GDM1 (cell line): ENCODE data around the gene CHST15.
A peak's percentile ranks its signal among the peaks of the same experiment; 100 is the strongest.

Experiments
- DNase-seq: peaks from one replicate; lab custom pipeline; 2025; lab: John Stamatoyannopoulos, UW

Gene CHST15

DNA sequence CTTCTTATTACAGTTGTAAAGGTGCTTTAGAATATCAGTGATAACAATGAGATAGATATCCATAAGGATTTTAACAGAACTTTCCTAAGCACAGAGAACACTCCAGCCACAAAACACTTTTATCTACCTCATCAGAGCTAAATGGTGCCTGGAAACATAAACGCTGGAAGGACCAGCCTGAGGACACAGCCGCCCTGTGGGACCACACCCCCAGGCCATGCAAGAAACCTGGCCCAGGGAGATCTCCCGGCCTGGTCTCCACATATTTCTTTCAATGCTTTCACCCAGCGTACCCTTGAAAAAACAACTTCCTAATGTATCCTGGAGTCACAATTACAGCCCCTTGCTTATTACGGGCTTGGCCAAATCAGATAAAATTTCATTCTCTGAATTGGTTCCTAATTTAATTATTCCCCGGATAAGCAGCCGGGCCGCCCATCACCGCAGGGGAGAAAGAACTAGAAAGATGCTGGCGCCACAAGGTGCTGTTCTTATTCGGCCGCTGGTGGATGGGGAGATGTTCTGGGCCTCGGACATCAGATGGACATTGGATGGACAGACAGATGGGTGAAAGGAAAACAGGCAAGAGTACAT, 11.8 kb downstream of the CHST15 start:
- DNase-seq = no peak

DNA sequence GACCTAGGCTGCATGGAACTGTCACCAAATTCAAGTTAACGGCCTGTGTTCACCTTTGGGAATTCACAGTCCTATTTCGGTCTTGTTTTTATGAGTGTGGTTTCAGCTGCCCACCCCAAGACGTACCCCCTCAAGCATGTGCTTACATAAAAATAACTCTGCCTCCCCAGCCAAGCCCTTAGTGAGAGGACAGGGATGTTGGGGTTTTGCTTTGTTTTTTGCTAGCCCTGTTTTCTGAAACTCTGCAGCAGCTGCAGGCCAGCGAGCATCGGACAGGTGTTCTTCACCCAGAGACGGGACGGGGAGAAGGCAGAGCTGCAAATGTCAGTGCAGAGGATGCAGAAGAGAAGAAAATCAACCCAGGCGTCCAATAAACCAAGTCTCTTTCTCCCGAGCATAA, 13.5 kb downstream of the CHST15 start:
- DNase-seq = no peak

DNA sequence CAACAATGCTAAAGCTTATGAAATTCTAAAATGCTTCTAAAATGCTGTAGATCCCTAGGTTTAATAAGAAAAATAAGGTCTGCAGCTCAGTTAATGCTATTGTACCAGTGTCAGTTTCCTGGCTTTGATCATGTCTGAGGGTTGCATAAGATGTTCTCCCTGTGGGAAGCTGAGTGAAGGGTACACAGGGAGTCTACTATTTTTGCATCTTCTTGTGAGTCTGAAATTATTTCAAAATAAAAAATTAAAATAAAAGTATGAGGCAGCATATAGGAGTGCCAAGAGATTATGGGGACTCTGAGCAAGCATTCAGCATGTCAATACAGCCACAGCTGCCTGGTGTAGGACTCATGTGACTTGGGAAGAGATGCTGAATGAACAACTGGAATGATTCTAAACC, 14.7 kb downstream of the CHST15 start:
- no peak for DNase-seq

DNA sequence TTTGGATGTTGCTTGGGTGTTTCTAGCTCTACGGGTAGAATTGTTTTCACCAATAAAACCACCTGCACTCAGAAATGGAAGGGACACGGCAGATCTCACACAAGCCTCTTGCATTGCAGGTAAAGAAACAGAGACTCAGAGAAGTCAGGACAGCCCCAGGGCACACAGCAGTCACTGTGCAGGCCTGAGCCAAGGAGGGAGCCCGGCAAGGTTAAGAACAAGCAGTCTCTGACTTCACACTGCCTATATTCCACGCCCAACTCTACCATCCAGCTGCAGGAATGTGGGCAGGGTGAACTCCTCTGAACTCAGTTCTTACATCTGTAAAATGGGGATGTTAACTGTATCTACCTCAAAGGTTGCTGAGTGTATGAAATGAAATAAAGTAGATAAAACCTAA, 15.4 kb downstream of the CHST15 start:
- no peak for DNase-seq

DNA sequence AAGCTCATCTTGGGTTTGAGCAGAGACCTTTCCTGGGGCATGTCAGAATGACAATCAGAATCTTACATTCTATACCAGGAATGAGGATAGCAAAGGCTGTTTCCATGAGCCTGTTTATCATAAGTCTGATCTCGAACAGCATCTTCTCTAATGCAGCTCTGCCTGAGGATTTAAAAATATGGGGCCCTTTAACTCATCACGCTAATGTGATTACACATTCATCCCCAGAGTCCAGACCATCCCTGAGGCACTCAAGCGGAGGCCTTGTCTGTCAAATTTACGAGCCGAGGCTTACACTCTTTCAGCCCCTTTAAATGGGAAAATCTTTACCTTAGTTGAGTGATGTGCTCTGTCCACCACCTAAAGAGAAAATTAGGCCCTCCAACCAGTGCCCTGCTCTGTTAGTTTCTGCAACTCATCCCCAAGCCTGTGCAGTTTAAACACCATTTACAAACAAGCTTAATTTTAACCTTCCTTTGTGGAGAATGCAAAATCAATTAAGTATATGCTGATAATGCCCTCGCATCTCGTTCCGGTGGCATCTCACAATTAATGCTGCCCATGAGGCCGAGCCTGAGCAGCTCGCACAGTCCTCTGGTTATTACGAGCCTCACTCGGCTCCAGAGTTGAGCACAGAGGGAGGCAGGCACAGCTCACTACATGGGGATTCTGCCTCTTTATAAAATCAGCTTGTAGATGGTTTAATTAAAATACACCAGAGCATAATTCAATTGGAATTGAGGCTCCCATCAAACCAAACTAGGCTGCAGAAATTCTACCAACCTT, 16.0 kb downstream of the CHST15 start:
- no peak for DNase-seq

DNA sequence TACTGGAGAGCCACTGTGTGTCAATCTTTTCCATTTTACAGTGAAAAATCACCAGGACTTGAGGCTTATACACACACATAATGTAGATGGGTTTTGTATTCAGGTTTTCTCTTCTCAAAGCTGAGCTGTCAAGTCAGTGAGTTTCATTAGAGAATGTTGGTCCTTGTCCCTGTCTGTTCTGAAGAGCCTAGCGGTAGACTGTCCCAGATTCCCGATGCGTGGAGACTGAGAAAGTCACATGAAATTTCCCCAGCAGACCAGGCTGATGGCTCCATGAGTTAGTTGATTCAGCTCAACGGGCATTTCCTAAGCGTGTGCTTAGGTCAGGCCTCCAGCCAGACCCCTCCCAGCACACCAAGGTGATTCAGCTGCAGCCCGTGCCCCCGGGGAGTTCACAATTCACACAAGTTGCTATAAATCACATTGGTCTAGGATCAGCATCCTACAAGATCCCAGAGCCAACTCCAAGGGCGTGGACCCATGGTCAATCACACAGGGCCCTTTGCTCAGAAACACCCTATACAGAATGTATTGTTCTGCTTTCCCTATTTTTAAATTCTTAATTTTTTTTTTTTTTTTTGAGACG, 17.2 kb downstream of the CHST15 start:
- no peak for DNase-seq

DNA sequence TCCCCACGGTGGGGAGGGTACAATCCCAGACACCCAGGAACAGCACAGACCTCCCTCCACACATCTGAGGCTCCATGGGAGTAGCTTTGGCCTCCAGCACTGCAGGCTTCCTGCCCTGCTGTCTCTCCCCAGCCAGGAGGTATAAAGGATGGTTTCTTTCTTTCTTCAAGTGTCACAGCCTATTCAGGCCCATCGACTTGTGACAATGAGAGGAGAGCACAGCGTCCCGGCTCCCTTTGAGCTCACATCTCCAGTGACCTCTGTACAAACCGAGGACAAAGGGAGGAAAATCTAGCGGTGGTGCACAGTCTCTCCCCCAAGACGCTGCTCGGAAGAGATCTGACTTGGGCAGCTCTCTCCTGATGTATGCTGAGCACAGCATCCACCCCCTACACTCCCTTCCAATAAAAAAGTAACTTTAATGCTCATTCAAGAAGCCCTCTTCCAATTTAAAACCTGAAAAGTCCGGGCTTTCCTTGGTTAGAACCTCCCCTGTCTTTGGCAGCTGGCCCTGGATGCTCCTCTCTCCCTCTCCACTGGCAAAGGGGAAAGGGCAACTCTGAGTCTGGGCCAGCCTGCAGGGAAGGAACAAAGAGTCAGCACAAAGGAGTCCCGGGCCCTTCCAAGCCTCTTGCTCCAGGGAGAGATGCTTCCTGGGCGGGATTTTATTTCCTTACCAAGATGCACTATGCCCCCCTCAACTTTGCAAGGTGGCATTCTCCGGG, 18.0 kb downstream of the CHST15 start:
- DNase-seq = no peak

DNA sequence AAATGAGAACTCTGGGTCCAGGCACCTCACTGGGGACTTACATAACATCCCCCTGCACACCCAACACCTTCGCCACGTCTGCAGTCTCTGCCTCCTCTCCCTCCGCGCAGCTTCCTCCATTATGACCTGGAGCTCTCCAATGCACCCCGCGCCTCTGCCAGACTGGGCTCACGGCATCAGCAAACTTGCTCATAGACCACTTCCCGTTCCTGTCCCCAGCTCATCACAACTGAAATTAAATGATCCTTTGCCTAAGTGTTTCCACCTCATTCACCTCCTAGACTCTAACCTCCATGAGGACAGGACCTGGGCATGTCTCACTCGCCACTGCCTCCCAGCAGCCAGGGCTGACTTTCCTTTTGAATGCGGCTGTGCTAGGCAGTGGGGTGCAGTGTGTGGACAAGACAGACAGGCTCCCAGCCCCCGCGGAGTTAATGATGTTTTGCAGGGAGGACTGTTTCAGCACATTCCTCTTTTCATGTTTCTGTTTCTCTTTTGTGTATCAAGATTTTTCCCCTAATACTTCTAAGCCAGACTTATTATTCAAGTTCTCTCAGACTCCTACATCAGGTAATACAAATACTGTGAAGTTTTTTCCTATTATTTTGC, 18.8 kb downstream of the CHST15 start:
- peak; percentile 41 for DNase-seq

DNA sequence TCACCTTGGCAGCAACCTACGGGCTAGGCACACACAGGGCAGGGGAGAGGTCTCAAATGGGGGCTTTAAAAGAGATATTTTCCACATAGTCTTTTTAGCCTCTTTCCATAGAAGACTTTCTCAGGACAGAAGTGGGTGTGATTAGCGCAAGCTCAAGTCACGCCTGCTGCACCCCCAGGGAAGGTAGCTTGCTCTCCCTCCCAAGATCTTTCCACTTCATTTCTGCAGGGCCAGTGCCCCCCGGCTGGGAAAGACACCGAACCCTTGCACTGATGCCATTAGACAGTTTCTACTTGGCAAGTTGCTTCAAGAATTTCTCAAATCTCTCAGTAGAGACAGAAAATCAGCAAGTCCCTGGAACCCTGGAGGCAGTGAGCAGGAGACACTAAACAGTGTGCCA, 19.4 kb downstream of the CHST15 start:
- no peak for DNase-seq

DNA sequence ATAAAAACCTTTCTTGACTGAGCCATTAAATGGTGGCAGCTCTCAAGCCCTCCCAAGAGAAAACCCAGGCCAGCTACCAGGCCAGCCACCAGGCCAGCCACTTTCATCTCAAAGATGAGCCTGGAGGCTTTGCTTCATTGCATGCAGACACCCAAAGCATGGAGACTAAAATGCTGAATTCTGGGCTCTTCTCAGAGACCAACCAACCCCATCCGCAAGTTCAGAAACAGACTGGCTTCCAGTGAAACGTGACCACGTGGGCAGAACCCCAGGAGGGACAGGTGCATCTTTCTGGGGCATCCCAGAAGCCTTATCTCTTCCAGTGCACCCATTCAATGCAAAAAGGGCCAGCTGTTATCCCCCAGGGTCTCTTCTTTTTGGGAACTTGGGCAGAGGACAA, 20.9 kb downstream of the CHST15 start:
- DNase-seq = no peak

DNA sequence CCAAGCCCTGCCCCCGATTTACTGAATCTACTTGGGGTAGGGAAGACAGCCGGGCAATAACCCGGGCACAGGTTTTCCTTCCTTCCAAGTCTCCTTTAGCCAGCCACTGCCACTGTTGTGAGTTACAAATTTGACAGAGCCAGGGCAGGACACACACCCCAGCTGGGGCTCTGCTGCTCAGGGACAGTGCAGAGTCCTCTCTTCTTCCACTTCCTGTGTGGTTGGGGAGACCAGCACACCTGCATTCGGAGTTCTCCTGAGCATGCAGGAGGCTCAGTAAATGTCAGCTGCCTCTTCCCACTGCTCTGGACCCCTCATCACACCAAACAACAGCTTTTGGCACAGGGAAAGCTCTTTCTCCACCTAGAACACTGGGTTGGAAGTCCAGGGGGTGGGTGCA, 21.3 kb downstream of the CHST15 start:
- no peak for DNase-seq

DNA sequence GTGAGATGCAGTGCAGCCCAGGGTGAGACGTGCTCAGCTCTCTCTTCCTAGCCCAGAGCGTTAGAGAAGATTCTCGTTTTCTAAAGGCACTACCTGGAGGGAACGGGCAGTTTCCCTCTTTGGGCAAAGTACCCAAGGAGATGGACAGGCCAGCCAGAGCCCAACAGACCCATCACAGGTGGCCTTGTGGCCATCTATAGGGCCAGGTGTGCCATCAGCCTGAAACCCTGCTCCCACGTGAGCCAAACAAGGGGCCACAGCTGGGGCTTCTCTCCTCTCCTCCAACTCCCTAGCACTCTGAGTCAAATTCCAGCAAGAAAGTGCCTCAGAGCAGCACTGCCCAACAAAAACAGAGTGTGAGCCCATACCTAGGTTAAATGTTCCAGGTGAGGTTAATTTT, 22.3 kb downstream of the CHST15 start:
- no peak for DNase-seq

DNA sequence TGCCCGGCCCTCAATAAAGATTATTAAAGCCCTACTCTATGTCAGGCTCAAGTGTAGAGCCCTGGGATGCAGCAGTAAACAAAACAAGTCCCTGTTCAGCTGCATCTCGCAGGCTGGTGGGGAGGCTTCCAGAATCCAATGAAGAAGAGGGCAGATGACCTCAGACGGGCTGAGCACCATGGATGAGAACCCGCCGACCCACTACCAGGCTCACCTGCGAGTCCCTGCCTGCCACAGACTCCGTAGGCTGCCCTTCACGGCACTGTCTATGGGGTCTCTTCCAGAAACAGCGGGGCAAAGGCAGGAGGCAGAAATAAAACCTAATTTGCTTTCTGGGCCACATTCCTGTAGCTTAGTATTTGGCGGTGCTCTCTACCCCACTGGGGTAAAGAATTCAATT, 22.7 kb downstream of the CHST15 start:
- DNase-seq = no peak

DNA sequence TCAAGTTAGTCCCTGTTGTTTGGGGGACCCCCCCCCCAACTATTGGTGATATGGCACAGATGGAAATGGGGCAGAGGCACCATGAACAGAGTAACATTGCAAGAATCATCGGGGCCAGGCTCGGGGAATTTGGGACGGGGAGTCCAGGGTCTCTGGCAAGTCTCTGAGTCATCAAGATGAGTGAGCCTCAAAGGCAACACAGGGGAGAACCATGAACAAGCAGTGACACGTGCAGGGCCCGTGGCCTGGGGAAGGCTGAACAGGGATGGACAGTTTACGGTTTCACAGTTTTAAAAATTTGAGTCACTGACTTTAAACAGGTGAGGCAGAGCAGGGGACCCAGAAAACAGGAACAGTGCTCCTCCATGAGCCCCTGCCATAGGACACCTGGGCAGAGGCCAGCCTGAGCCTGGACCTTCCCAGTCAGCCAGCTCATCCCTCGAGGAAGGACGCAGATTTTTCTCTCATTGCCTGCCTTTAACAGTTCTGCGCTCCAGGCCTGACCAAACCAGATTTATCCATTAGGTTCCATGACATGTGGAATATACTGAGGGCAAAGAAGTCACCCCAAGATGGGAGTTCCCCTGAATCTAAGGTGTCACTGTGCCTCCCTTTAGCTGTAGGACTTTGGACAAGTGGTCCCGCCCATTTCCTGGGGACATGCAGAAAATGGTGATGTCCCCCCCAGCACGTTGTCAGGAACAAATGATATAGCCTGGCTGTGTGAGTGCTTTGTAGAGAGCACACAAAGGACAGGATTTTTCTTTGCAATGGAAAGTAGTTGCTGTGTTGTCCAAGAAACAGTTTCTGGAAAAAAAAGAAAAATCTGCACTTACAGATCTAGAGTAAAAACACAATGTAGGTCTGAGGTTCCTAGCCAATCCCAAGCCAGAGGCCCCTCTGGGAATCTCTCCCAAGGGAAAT, 23.8 kb downstream of the CHST15 start:
- no peak for DNase-seq

DNA sequence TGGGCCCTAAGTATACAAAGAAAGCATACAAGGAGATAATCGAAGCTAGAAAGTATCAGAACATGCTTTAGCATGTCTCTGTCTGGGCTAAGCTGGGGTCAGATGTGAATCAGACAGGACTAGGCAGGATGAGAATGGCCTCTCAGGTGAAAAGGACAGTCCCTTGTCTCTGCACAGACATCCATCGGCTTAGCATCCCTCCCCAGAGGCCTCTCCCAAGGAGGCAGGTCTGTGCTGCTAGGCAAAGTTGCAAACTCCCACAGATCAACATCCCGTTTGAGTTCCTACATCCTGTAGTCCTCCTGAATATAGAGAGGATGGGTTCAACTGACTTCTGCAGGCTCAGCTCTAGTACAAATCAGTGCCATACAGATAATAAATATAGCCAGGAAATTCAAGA, 24.5 kb downstream of the CHST15 start:
- DNase-seq = no peak

DNA sequence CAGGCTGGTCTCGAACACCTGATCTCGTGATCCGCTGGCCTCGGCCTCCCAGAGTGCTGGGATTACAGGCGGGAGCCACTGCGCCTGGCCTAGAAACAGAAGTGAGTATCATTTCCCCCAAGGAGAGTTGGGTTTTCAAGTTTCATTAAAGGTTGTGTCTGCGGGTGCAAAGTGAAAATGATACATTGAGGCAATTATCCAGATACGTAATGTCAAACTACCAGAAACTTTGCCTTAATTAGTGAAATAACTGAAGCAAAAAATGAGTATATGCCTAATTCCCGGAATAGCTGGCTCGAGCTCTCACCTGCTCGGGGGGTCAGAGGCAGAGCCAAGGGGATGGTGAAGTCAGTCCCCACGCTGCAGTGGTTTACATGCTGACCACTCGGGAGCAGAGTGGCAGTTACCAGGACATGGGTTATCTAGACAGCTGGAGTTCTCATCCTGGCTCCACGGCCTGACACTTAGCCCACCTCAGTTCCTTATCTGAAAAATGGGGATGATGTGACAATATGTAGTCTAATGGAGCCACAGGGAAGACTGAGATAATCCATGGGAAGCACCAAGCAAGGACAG, 25.5 kb downstream of the CHST15 start:
- no peak for DNase-seq

DNA sequence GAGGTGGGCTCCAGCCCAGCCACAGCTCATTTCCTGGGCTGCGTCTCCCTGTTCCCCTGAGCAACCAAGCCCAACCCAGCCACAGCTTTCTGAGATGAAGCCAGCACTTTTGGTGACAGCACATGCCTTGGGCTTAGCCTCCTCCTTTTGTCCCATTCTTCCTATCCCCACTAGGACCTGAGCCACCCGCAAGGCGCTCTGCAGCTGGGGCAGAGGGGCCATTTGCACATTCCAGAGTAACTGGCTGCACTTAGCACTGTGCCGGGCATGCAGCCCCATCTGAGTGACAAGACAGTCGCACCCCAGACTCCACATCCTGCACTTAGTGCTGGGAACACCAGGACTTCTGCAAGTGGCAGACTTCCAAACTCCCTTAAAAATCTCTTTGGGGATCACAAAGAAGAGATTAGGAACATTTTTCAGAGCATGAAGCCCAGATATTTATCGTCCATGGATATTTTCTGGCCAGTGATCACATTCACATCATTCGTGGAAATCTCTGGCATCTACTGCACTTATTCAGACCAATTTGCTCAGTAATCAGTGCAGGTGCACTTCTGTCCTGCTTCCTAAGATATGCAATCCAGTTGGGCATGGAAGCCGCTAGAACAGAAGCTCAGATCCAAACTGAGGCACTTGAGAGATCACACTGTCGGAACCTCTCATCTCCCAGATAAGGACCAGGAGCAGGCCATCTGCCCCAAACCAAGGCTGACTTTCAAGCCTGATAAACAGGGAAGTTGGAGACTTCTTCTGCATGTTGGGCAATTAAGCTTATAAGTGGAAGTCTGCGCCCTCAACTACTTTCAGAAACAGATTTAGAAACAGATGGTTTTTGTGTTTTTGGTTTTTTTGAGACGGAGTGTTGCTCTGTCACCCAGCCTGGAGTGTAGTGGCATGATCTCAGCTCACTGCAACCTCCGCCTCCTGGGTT, 26.4 kb downstream of the CHST15 start:
- no peak for DNase-seq

DNA sequence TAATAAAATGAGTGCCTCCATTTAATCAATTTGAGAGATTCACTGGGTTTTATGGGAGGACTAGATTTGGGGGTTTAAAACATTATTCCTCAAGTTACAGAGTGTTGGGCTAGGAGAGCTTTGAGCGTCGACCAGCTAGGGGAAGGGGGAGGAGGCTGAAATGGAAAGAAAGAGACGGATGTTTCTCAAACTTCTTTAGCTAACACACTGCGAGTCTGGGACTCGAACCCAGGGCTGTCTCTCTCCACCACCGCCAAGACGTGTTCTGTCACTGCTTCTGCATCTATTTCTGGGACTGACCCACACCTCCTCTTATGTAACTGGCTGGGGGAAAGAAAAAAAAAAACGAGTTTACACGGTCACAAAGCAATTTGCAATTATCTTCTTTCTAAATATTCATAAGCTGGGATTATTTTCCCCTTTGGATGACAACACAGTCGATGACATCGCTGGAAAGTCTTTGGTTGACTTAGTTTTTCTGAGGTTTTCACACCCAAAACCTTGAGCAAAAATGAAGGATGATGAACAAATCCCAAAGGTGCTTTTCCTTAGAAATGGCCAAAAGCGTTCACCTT, 27.2 kb downstream of the CHST15 start:
- DNase-seq = no peak

DNA sequence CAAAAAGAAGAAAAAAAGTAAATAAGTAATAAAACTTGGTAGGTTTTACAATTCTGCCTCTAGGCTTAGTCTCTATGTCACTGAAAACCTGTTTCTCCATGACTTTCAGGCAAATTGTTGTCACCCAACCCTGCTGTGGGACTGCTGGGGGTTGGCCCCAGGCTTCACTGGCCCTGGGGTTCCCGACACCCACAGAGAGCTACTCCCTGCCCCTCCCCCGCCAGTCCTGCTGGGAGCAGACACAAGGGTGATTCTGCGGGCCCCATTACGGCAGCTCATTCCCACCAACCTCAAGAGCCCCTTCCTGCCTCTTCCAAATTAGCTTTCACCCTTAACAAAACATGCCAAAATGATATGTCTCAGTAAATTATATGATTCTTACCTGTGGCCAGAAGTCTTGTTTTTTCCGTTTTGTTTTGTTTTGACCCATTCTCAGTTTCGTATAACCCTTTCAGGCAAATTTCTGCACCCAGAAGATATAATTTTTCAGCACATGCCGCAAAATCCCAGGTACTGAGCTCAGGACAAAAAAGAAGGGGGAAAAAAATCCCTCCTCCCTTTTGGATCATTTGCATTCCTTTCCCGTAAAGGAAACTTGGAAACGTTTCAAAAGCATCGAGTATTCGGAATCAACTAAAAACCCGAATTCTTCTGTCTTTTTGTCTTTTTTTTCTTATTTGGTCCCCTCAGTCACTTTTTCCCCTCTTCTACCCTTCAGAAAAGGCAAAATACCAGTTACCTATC, 27.8 kb downstream of the CHST15 start:
- no peak for DNase-seq
